Measurements from ENCODE around the gene RHBDD3. TPM values are rescaled to one million over a fixed set of nuclear protein-coding genes. Genes with fewer than 3 reads are reported as not detected.

The RHBDD3 gene
- total and polyA plus RNA-seq, 2 of the 4 experiments (the other 2 are of a cell fraction): 5.7 to 21.5 TPM

DNA sequence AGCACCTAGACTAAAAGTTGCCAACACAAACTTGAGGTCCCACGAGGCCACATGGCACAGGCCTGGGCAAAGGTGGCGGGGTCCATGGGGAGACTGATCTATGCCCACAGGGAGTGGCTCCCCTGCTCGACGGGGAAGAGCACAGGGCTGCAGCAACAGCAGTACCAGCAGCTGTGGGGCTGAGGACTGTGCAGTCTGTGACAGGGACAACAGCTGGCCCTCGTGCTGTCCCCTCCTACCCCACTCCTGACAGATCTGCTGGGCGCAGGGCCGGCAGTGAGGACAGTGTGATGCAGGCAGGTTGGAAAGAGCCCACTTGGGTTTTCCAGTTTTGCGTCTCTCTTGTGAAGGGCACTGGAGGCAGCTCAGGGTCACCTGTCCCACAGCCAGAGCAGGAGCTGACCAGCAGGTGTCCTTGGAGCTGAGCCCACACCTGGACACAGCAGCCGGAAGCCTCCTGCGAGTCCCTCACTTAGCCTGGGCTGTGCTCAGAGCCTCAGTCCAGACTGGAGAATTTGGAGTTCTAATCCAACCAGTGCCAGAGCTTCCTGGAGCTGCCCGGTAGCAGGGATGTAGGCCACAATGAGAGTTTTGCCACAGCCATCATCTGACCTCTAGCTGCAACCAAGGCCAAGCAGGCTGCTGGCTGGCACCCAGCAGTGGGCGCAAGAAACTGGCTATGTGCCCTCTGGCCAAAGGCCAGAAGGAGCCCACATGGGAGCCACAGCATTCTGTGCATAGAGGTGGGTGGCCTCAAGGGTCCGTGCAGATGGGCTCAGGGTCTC lies 35.1 kb upstream of the RHBDD3 start:
- peaks cover 7 to 19% of the 10 kb centered on the region in 2 experiments for H3K79me1 ChIP-seq (ENCODE audit: low read depth in 1 of 2, low read length in 2 of 2)
- no TSS peak for BruUV-seq (replicated peaks)
- H2BK120ac ChIP-seq (ENCODE audit: low read depth, low read length): no peak overlapping the region
- intact Hi-C loops (cut with micrococcal nuclease): no loop called here
- no peak for ATAC-seq (ENCODE audit: low read depth)
- H4K8ac ChIP-seq (ENCODE audit: low read depth in 2 of 2, low read length in 2 of 2): no peak overlapping the region
- H2AK9ac ChIP-seq (replicated peaks; ENCODE audit: low read depth, low read length, poor library complexity): peak overlapping the region; percentile 42
- H3K9me1 ChIP-seq (ENCODE audit: insufficient read depth, low read length): peaks cover 10% of the 10 kb centered on the region
- H3K27me3 ChIP-seq (ENCODE audit: control insufficient read depth, insufficient read depth, low read length): no peaks in the 10 kb centered on the region
- H3K4me1 ChIP-seq (ENCODE audit: control insufficient read depth, insufficient read depth, low read length): peaks cover 3% of the 10 kb centered on the region
- H2BK20ac ChIP-seq (ENCODE audit: low read depth, low read length): no peak overlapping the region
- H3K9me3 ChIP-seq (ENCODE audit: control insufficient read depth, insufficient read depth, low read length): no peaks in the 10 kb centered on the region
- in situ Hi-C loops (cut with MboI; ENCODE audit: low sequenced_read_pairs): no loop called here
- dilution Hi-C loops (cut with HindIII; ENCODE audit: low sequenced_read_pairs, unreplicated experiment): no loop called here
- peaks cover 31% of the 10 kb centered on the region for H3K36me3 ChIP-seq (ENCODE audit: control insufficient read depth, insufficient read depth, low read length)
- no peak overlapping the region for H2AFZ ChIP-seq (replicated peaks; ENCODE audit: low read length, poor library complexity)
- H4K91ac ChIP-seq (ENCODE audit: insufficient read depth, low read depth, low read length): no peak overlapping the region
- no peak overlapping the region for H3K4me2 ChIP-seq (ENCODE audit: low read depth, low read length)
- H3K14ac ChIP-seq (replicated peaks; ENCODE audit: low read depth, low read length): no peak overlapping the region
- no peak overlapping the region for H3K4ac ChIP-seq (ENCODE audit: low read depth, low read length)
- H2AK5ac ChIP-seq (ENCODE audit: low read depth, low read length): no peak overlapping the region
- H2BK5ac ChIP-seq (ENCODE audit: low read depth, low read length, poor library complexity, severe bottlenecking): no peak overlapping the region
- H3K18ac ChIP-seq (ENCODE audit: low read depth, low read length): no peak overlapping the region
- no peak for DNase-seq
- TF ChIP-seq CTCF (conservative IDR thresholded peaks at IDR 0.05; ENCODE audit: low read depth, low read length): no peak
- no peak for TF ChIP-seq CHD1 (IDR thresholded peaks at IDR 0.05; ENCODE audit: low read depth, low read length)
- no peak for TF ChIP-seq NFE2L2 (IDR thresholded peaks at IDR 0.05; ENCODE audit: low read depth, low read length)
- no peak for TF ChIP-seq SMC3 (IDR thresholded peaks at IDR 0.05; ENCODE audit: low read depth, low read length)
- no peak for TF ChIP-seq MAZ (IDR thresholded peaks at IDR 0.05; ENCODE audit: borderline replicate concordance, low read depth, low read length)
- TF ChIP-seq BHLHE40 (IDR thresholded peaks at IDR 0.05; ENCODE audit: low read depth, low read length): no peak
- no peak for TF ChIP-seq FOS (IDR thresholded peaks at IDR 0.05; ENCODE audit: low read depth, low read length)
- TF ChIP-seq CEBPB (IDR thresholded peaks at IDR 0.05; ENCODE audit: low read depth, low read length): no peak
- TF ChIP-seq, protein P1, sequence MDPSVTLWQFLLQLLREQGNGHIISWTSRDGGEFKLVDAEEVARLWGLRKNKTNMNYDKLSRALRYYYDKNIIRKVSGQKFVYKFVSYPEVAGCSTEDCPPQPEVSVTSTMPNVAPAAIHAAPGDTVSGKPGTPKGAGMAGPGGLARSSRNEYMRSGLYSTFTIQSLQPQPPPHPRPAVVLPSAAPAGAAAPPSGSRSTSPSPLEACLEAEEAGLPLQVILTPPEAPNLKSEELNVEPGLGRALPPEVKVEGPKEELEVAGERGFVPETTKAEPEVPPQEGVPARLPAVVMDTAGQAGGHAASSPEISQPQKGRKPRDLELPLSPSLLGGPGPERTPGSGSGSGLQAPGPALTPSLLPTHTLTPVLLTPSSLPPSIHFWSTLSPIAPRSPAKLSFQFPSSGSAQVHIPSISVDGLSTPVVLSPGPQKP (IDR thresholded peaks at IDR 0.05; ENCODE audit: borderline replicate concordance, low read depth, low read length): no peak
- TF ChIP-seq MAFK (IDR thresholded peaks at IDR 0.05; ENCODE audit: low read depth, low read length): no peak
- H4K20me1 ChIP-seq (ENCODE audit: insufficient read depth, low read length): peaks cover 30% of the 10 kb centered on the region
- H4K5ac ChIP-seq (ENCODE audit: low read depth, low read length): no peak overlapping the region
- no peak overlapping the region for H2BK15ac ChIP-seq (ENCODE audit: low read depth, low read length)
- POLR2A ChIA-PET (ENCODE audit: unreplicated experiment): no interaction called here
- no peak overlapping the region for H3K9ac ChIP-seq (ENCODE audit: low read depth, low read length)
- no peak overlapping the region for H3K27ac ChIP-seq (ENCODE audit: insufficient read depth, low read length)
- WGBS, 2 experiments (ENCODE audit: extremely low coverage in 2 of 2, insufficient read length in 1 of 2): 61% methylated on average over 4 of the region's 13 CpGs; no CpG with 5 or more reads in 1 of the 2 experiments
- no peak overlapping the region for H3K4me3 ChIP-seq (ENCODE audit: insufficient read depth, low read depth, low read length)
- CTCF ChIA-PET: no interaction called here
- H3K56ac ChIP-seq (ENCODE audit: extremely low read depth, insufficient read depth, low read length): no peak overlapping the region
- H3K23ac ChIP-seq (ENCODE audit: low read depth, low read length): no peak overlapping the region

All from IMR-90 (cell line).